ENCODE results near the gene RASSF8.

RASSF8 gene

GRCh38 chr12:26120561-26121274 lies 162.2 kb downstream of the RASSF8 start:
- DNase-seq (ENCODE audit: low read depth, low spot score), result no peak
- no peak overlapping the region for H3K4me3 ChIP-seq (ENCODE audit: low read depth, low read length)
- in situ Hi-C loops (cut with HindIII; ENCODE audit: low sequenced_read_pairs), result no loop called here
- no peak for TF ChIP-seq CTCF (IDR thresholded peaks at IDR 0.05; ENCODE audit: low read depth, low read length)

- H3K4me3 ChIP-seq (ENCODE audit: low read depth, low read length), result peak overlapping the region; percentile 64
- TF ChIP-seq CTCF (IDR thresholded peaks at IDR 0.05; ENCODE audit: low read depth, low read length), result no peak
- no peak for DNase-seq (ENCODE audit: low read depth, low spot score)
- in situ Hi-C loops (cut with HindIII; ENCODE audit: low sequenced_read_pairs), result no loop called here
These were observed 163.0 kb downstream of the RASSF8 start for GRCh38 chr12:26121323-26122060.

- in situ Hi-C loops (cut with HindIII; ENCODE audit: low sequenced_read_pairs), result no loop called here
- no peak for DNase-seq (ENCODE audit: low read depth, low spot score)
- no peak for TF ChIP-seq CTCF (IDR thresholded peaks at IDR 0.05; ENCODE audit: low read depth, low read length)
- peak overlapping the region; percentile 64 for H3K4me3 ChIP-seq (ENCODE audit: low read depth, low read length)
These were observed 163.7 kb downstream of the RASSF8 start for GRCh38 chr12:26122061-26122680.

GRCh38 chr12:26122681-26123481 lies 164.4 kb downstream of the RASSF8 start:
- TF ChIP-seq CTCF (IDR thresholded peaks at IDR 0.05; ENCODE audit: low read depth, low read length), result peak; percentile 60
- in situ Hi-C loops (cut with HindIII; ENCODE audit: low sequenced_read_pairs), result no loop called here
- peak; percentile 83 for DNase-seq (ENCODE audit: low read depth, low spot score)
- H3K4me3 ChIP-seq (ENCODE audit: low read depth, low read length), result peak overlapping the region; percentile 64

- no peak for DNase-seq (ENCODE audit: low read depth, low spot score)
- no peak for TF ChIP-seq CTCF (IDR thresholded peaks at IDR 0.05; ENCODE audit: low read depth, low read length)
- H3K4me3 ChIP-seq (ENCODE audit: low read depth, low read length), result peak overlapping the region; percentile 64
- in situ Hi-C loops (cut with HindIII; ENCODE audit: low sequenced_read_pairs), result no loop called here
These were observed 165.0 kb downstream of the RASSF8 start for GRCh38 chr12:26123482-26123980.

Measured in astrocyte of the spinal cord (primary cell).